ENCODE measurements around the gene CBFA2T3. TPM values are rescaled to one million over a fixed set of nuclear protein-coding genes. Genes with fewer than 3 reads are reported as not detected.

Gene CBFA2T3
- total RNA-seq, 4 donors from 2014 or later = 1.4 to 5.8 (median 1.5) TPM

DNA sequence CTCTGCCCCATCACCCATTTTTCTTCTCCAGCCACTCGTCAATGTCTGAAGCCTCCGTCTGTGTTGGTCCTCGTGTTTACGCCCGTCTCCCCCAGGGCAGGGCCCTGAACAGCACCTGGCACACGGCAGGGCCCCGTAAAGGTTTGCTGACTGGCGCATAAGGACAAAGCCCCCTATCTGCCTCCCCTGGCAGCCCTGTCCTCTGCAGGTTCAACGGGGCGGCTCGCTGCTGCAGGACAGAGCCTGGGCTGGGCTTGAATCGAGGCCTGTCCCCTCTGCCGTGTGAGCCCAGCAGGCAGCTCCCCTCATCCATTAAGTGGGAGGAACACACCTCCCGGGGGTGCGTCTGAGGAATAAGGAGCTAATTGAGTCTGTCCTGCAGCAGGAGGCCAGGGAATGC lies 64.5 kb downstream of the CBFA2T3 start:
- peaks cover 72% of the 10 kb centered on the region for H3K27me3 ChIP-seq
- no peak for ATAC-seq
- WGBS, 2 donors (ENCODE audit: low coverage in 1 of 2) = 53% methylated on average over 3 of the region's 15 CpGs; no CpG with 5 or more reads in 1 of the 2 donors

GRCh38 chr16:88911946-88912310 lies 65.1 kb downstream of the CBFA2T3 start:
- Histone ChIP-seq H3K9me3 (no peaks in the 10 kb centered on the region), H3K4me1 (peaks cover 0 to 19% (median 0%) of the 10 kb centered on the region in 3 donors), H3K27me3 (peaks cover 65% of the 10 kb centered on the region), H3K27ac (no peak overlapping the region), H3K36me3 (no peaks in the 10 kb centered on the region), H3K4me3 (no peak overlapping the region)
- WGBS, 2 donors (ENCODE audit: low coverage in 1 of 2) = 80% methylated on average over 3 of the region's 16 CpGs; no CpG with 5 or more reads in 1 of the 2 donors
- ATAC-seq = no peak
- no peak for TF ChIP-seq POLR2AphosphoS5 (IDR thresholded peaks at IDR 0.05)
- no peak for TF ChIP-seq POLR2A (IDR thresholded peaks at IDR 0.05)
- TF ChIP-seq, protein P1, sequence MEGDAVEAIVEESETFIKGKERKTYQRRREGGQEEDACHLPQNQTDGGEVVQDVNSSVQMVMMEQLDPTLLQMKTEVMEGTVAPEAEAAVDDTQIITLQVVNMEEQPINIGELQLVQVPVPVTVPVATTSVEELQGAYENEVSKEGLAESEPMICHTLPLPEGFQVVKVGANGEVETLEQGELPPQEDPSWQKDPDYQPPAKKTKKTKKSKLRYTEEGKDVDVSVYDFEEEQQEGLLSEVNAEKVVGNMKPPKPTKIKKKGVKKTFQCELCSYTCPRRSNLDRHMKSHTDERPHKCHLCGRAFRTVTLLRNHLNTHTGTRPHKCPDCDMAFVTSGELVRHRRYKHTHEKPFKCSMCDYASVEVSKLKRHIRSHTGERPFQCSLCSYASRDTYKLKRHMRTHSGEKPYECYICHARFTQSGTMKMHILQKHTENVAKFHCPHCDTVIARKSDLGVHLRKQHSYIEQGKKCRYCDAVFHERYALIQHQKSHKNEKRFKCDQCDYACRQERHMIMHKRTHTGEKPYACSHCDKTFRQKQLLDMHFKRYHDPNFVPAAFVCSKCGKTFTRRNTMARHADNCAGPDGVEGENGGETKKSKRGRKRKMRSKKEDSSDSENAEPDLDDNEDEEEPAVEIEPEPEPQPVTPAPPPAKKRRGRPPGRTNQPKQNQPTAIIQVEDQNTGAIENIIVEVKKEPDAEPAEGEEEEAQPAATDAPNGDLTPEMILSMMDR (IDR thresholded peaks at IDR 0.05) = no peak

More for the DNA sequence above, 64.5 kb downstream of the CBFA2T3 start:
- TF ChIP-seq POLR2AphosphoS5 (IDR thresholded peaks at IDR 0.05) = no peak
- TF ChIP-seq POLR2A (IDR thresholded peaks at IDR 0.05) = no peak
- TF ChIP-seq, protein P1 (IDR thresholded peaks at IDR 0.05) = no peak
- TF ChIP-seq EP300 (IDR thresholded peaks at IDR 0.05) = no peak
- H3K4me1 ChIP-seq = peaks cover 0 to 19% (median 0%) of the 10 kb centered on the region in 3 donors
- H3K36me3 ChIP-seq = no peaks in the 10 kb centered on the region
- no peak overlapping the region for H3K27ac ChIP-seq
- no peak overlapping the region for H3K4me3 ChIP-seq
- no peaks in the 10 kb centered on the region for H3K9me3 ChIP-seq

GRCh38 chr16:88911136-88911945 lies 65.7 kb downstream of the CBFA2T3 start:
- peaks cover 0 to 19% (median 0%) of the 10 kb centered on the region in 3 donors for H3K4me1 ChIP-seq
- no peak for ATAC-seq
- H3K4me3 ChIP-seq = no peak overlapping the region
- H3K9me3 ChIP-seq = no peaks in the 10 kb centered on the region
- peaks cover 65% of the 10 kb centered on the region for H3K27me3 ChIP-seq
- H3K27ac ChIP-seq = no peak overlapping the region
- WGBS, 2 donors (ENCODE audit: low coverage in 1 of 2) = 67% methylated on average over 9 of the region's 36 CpGs; no CpG with 5 or more reads in 1 of the 2 donors
- H3K36me3 ChIP-seq = no peaks in the 10 kb centered on the region
- TF ChIP-seq POLR2AphosphoS5 (IDR thresholded peaks at IDR 0.05) = no peak
- TF ChIP-seq POLR2A (IDR thresholded peaks at IDR 0.05) = no peak
- TF ChIP-seq, protein P1 (IDR thresholded peaks at IDR 0.05) = no peak
- no peak for TF ChIP-seq EP300 (IDR thresholded peaks at IDR 0.05)

DNA sequence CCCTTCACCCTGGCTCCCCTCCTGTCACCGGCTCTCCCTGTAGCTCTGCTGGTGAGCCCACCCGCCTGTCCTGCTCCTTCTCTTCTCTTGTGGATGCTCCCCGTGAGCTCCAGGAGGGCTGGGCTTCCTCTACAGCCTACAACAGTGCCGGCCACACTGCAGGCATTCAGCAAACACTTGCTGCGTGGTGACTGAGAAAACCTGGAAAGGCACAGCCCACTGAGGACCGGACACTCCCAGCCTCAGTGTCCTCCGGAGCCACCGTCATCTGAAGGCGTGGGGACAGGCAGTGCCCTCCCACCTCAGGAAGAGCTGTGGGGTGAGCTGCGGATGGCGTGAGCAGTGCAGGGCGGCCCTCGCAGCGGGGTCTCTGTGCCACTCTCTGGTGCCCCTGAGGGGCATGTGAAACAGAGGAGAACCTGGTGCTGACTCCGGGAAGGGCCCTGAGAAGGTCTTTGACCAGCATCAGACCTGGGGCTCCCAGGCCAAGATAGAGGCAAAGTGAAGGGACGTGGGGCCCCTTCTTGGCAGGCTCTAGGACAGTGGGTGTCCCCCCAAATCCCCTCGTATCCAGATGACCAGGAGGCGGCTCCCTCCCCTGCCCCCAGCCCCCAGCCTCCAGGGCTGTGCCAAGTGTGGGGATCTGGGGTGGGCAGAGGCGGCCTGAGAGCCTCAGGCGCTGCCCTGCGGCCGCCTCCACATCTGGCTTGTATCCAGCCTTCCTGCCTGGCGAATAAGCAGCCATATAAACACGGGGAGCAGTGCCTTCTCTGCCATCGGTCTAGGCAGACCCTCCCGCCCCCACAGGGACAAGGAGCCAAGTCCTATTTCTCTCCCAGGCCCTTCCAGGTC lies 66.5 kb downstream of the CBFA2T3 start:
- Histone ChIP-seq H3K4me1 (peaks cover 0 to 19% (median 0%) of the 10 kb centered on the region in 3 donors), H3K4me3 (no peak overlapping the region), H3K27ac (no peak overlapping the region), H3K36me3 (no peaks in the 10 kb centered on the region), H3K27me3 (peaks cover 67% of the 10 kb centered on the region), H3K9me3 (no peaks in the 10 kb centered on the region)
- WGBS, 2 donors (ENCODE audit: low coverage in 1 of 2) = 33% methylated on average over 2 of the region's 26 CpGs; no CpG with 5 or more reads in 1 of the 2 donors
- ATAC-seq = peak; percentile 14
- no peak for TF ChIP-seq EP300 (IDR thresholded peaks at IDR 0.05)
- TF ChIP-seq POLR2A (IDR thresholded peaks at IDR 0.05) = no peak
- TF ChIP-seq, protein P1 (IDR thresholded peaks at IDR 0.05) = no peak
- TF ChIP-seq POLR2AphosphoS5 (IDR thresholded peaks at IDR 0.05) = no peak

Data from gastroesophageal sphincter (tissue), 4 donors.